ENCODE data around the gene RPUSD1. TPM values are rescaled to one million over a fixed set of nuclear protein-coding genes. Genes with fewer than 3 reads are reported as not detected.

Gene RPUSD1
- total and polyA plus RNA-seq, 2 donors (not counting 1 experiment from before 2014, with no cell fraction given), result 8.2 to 16.2 TPM

- no peak overlapping the region for H3K9ac ChIP-seq (ENCODE audit: insufficient read depth, low read length)
- peaks cover 2% of the 10 kb centered on the region for H3K36me3 ChIP-seq (ENCODE audit: control insufficient read depth, insufficient read depth, low read length)
- no peaks in the 10 kb centered on the region for H3K27me3 ChIP-seq (ENCODE audit: control insufficient read depth, insufficient read depth, low read length)
- no peak for TF ChIP-seq EZH2 (IDR thresholded peaks at IDR 0.05; ENCODE audit: low read length, missing control alignments)
- TF ChIP-seq, protein P1, sequence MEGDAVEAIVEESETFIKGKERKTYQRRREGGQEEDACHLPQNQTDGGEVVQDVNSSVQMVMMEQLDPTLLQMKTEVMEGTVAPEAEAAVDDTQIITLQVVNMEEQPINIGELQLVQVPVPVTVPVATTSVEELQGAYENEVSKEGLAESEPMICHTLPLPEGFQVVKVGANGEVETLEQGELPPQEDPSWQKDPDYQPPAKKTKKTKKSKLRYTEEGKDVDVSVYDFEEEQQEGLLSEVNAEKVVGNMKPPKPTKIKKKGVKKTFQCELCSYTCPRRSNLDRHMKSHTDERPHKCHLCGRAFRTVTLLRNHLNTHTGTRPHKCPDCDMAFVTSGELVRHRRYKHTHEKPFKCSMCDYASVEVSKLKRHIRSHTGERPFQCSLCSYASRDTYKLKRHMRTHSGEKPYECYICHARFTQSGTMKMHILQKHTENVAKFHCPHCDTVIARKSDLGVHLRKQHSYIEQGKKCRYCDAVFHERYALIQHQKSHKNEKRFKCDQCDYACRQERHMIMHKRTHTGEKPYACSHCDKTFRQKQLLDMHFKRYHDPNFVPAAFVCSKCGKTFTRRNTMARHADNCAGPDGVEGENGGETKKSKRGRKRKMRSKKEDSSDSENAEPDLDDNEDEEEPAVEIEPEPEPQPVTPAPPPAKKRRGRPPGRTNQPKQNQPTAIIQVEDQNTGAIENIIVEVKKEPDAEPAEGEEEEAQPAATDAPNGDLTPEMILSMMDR (conservative IDR thresholded peaks at IDR 0.05 in 1 of 2, IDR thresholded peaks at IDR 0.05 in 1 of 2; ENCODE audit: low read depth in 1 of 2, low read length in 2 of 2), result no peak
- H3K4me3 ChIP-seq (replicated peaks in 1 of 4; ENCODE audit: control extremely low read depth in 1 of 4, insufficient read depth in 1 of 4, low read depth in 3 of 4, low read length in 4 of 4), result no peak overlapping the region
- no peak for DNase-seq (ENCODE audit: low read depth in 2 of 2)
- H2AFZ ChIP-seq (ENCODE audit: low read length), result no peak overlapping the region
- no peak overlapping the region for H3K4me2 ChIP-seq (ENCODE audit: extremely low read depth, insufficient read depth, low read length)
- H4K20me1 ChIP-seq (ENCODE audit: control insufficient read depth, extremely low read depth, insufficient read depth, low read length), result no peaks in the 10 kb centered on the region
- no peaks in the 10 kb centered on the region for H3K79me2 ChIP-seq (ENCODE audit: control insufficient read depth, insufficient read depth, low read length)
- H3K27ac ChIP-seq (ENCODE audit: insufficient read depth, low read length), result no peak overlapping the region
- H3K4me1 ChIP-seq (ENCODE audit: control insufficient read depth, extremely low read depth, insufficient read depth, low read length), result no peaks in the 10 kb centered on the region
- no peaks in the 10 kb centered on the region for H3K9me3 ChIP-seq (ENCODE audit: control insufficient read depth, insufficient read depth, low read depth, low read length)
Measured at GRCh38 chr16:780296-780695, 7.9 kb downstream of the RPUSD1 start.

- no peak overlapping the region for H2AFZ ChIP-seq (ENCODE audit: low read length)
- H3K4me2 ChIP-seq (ENCODE audit: extremely low read depth, insufficient read depth, low read length), result no peak overlapping the region
- no peak for TF ChIP-seq EZH2 (IDR thresholded peaks at IDR 0.05; ENCODE audit: low read length, missing control alignments)
- TF ChIP-seq, protein P1 (conservative IDR thresholded peaks at IDR 0.05 in 1 of 2, IDR thresholded peaks at IDR 0.05 in 1 of 2; ENCODE audit: low read depth in 1 of 2, low read length in 2 of 2), result no peak
- H3K36me3 ChIP-seq (ENCODE audit: control insufficient read depth, insufficient read depth, low read length), result no peaks in the 10 kb centered on the region
- no peaks in the 10 kb centered on the region for H3K27me3 ChIP-seq (ENCODE audit: control insufficient read depth, insufficient read depth, low read length)
- no peak overlapping the region for H3K27ac ChIP-seq (ENCODE audit: insufficient read depth, low read length)
- H3K4me3 ChIP-seq (replicated peaks in 1 of 4; ENCODE audit: control extremely low read depth in 1 of 4, insufficient read depth in 1 of 4, low read depth in 3 of 4, low read length in 4 of 4), result no peak overlapping the region
- H3K4me1 ChIP-seq (ENCODE audit: control insufficient read depth, extremely low read depth, insufficient read depth, low read length), result no peaks in the 10 kb centered on the region
- no peaks in the 10 kb centered on the region for H3K9me3 ChIP-seq (ENCODE audit: control insufficient read depth, insufficient read depth, low read depth, low read length)
- no peak for DNase-seq (ENCODE audit: low read depth in 2 of 2)
- no peak overlapping the region for H3K9ac ChIP-seq (ENCODE audit: insufficient read depth, low read length)
- H4K20me1 ChIP-seq (ENCODE audit: control insufficient read depth, extremely low read depth, insufficient read depth, low read length), result no peaks in the 10 kb centered on the region
- H3K79me2 ChIP-seq (ENCODE audit: control insufficient read depth, insufficient read depth, low read length), result no peaks in the 10 kb centered on the region
Measured at GRCh38 chr16:779561-779960, 8.6 kb downstream of the RPUSD1 start.

DNA sequence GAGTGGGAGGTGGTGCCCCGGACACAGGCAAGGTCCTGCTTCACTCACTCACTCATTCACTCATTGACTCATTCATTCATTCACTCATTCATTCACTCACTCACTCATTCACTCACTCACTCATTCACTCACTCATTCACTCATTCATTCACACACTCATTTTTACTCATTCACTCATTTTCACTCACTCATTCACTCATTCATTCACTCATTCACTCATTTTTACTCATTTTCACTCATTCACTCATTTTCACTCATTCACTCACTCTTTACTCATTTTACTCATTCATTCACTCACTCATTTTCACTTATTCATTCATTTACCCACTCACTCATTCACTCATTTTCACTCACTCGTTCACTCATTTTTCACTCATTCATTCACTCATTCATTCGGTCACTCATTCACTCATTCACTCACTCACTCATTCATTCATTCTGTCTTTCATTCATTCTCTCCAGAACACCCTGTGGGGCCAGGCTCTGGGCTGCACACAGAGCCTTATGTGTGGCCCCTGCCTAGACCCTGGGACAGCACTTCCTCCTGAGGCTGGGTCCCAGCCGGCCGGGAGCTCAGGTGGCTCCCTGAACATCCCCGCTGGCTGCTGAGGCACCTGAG, 9.2 kb downstream of the RPUSD1 start:
- H3K27ac ChIP-seq (ENCODE audit: insufficient read depth, low read length), result no peak overlapping the region
- no peaks in the 10 kb centered on the region for H4K20me1 ChIP-seq (ENCODE audit: control insufficient read depth, extremely low read depth, insufficient read depth, low read length)
- no peak overlapping the region for H3K4me2 ChIP-seq (ENCODE audit: extremely low read depth, insufficient read depth, low read length)
- no peaks in the 10 kb centered on the region for H3K9me3 ChIP-seq (ENCODE audit: control insufficient read depth, insufficient read depth, low read depth, low read length)
- H3K4me3 ChIP-seq (replicated peaks in 1 of 4; ENCODE audit: control extremely low read depth in 1 of 4, insufficient read depth in 1 of 4, low read depth in 3 of 4, low read length in 4 of 4), result no peak overlapping the region
- H3K79me2 ChIP-seq (ENCODE audit: control insufficient read depth, insufficient read depth, low read length), result no peaks in the 10 kb centered on the region
- DNase-seq (ENCODE audit: low read depth in 2 of 2), result no peak
- TF ChIP-seq EZH2 (IDR thresholded peaks at IDR 0.05; ENCODE audit: low read length, missing control alignments), result no peak
- TF ChIP-seq, protein P1 (conservative IDR thresholded peaks at IDR 0.05 in 1 of 2, IDR thresholded peaks at IDR 0.05 in 1 of 2; ENCODE audit: low read depth in 1 of 2, low read length in 2 of 2), result no peak
- H3K36me3 ChIP-seq (ENCODE audit: control insufficient read depth, insufficient read depth, low read length), result no peaks in the 10 kb centered on the region
- no peak overlapping the region for H2AFZ ChIP-seq (ENCODE audit: low read length)
- H3K4me1 ChIP-seq (ENCODE audit: control insufficient read depth, extremely low read depth, insufficient read depth, low read length), result no peaks in the 10 kb centered on the region
- no peaks in the 10 kb centered on the region for H3K27me3 ChIP-seq (ENCODE audit: control insufficient read depth, insufficient read depth, low read length)
- no peak overlapping the region for H3K9ac ChIP-seq (ENCODE audit: insufficient read depth, low read length)

Measured in fibroblast of lung (primary cell).